H9 (cell line): ENCODE results near the gene MCHR2. TPM values are rescaled to one million over a fixed set of nuclear protein-coding genes. Genes with fewer than 3 reads are reported as not detected.

Experiments
- DNase-seq: peaks from one replicate; pipeline ENCODE4 v3.0.0-alpha.2; 2017
- H2AFZ ChIP-seq: one replicate; pipeline ENCODE4 v1.6.1; 2013; ENCODE audit warnings: mild to moderate bottlenecking, low read length, control low read depth, moderate library complexity
- H2AK5ac ChIP-seq: 2 replicates; pipeline ENCODE4 v1.6.1; 2013; ENCODE audit warnings: low read length, control low read depth, mixed read lengths; ENCODE audit not compliant: insufficient read length
- H2BK120ac ChIP-seq: one replicate; pipeline ENCODE4 v1.6.1; 2013; ENCODE audit warnings: low read depth, mild to moderate bottlenecking, low read length, control low read depth, inconsistent platforms; ENCODE audit not compliant: poor library complexity, severe bottlenecking
- H2BK12ac ChIP-seq: 2 replicates; pipeline ENCODE4 v1.6.1; 2013; ENCODE audit warnings: low read length, control low read depth, mixed read lengths, low read depth; ENCODE audit not compliant: insufficient read length
- H2BK15ac ChIP-seq: 2 replicates; pipeline ENCODE4 v1.6.1; 2013; ENCODE audit warnings: low read depth, low read length, control low read depth
- H2BK20ac ChIP-seq: one replicate; pipeline ENCODE4 v1.6.1; 2013; ENCODE audit warnings: low read depth, mild to moderate bottlenecking, low read length, control low read depth, inconsistent platforms; ENCODE audit not compliant: poor library complexity, severe bottlenecking
- H2BK5ac ChIP-seq: 2 replicates; pipeline ENCODE4 v1.6.1; 2013; ENCODE audit warnings: low read length, control low read depth, mixed read lengths; ENCODE audit not compliant: insufficient read length
- H3K14ac ChIP-seq: 2 replicates; pipeline ENCODE4 v1.6.1; 2013; ENCODE audit warnings: low read length, control low read depth; ENCODE audit not compliant: insufficient read depth
- H3K18ac ChIP-seq: 2 replicates; pipeline ENCODE4 v1.6.1; 2013; ENCODE audit warnings: low read depth, mild to moderate bottlenecking, mixed read lengths, low read length, control low read depth; ENCODE audit not compliant: insufficient read length
- H3K23ac ChIP-seq: 2 replicates; pipeline ENCODE4 v1.6.1; 2013; ENCODE audit warnings: low read length, control low read depth, mixed read lengths, low read depth; ENCODE audit not compliant: insufficient read length
- H3K23me2 ChIP-seq: 2 replicates; pipeline ENCODE4 v1.6.1; 2013; ENCODE audit warnings: low read depth, mild to moderate bottlenecking, mixed read lengths, low read length, control low read depth; ENCODE audit not compliant: insufficient read length, poor library complexity, severe bottlenecking
- H3K27ac ChIP-seq: 2 replicates; pipeline ENCODE4 v1.5.1; 2013; ENCODE audit warnings: low read length, control low read depth, mixed read lengths, low read depth; ENCODE audit not compliant: insufficient read length
- H3K27me3 ChIP-seq: 2 replicates; pipeline ENCODE4 v1.6.1; 2013; ENCODE audit warnings: low read length, control low read depth, inconsistent platforms; ENCODE audit not compliant: insufficient read depth
- H3K4ac ChIP-seq: 2 replicates; pipeline ENCODE4 v1.6.1; 2013; ENCODE audit warnings: low read depth, mild to moderate bottlenecking, control low read depth, inconsistent platforms, low read length, moderate library complexity
- H3K4me1 ChIP-seq: 2 replicates; pipeline ENCODE4 v1.6.1; 2013; ENCODE audit warnings: low read length, control low read depth, inconsistent platforms; ENCODE audit not compliant: insufficient read depth
- H3K4me2 ChIP-seq: 2 replicates; pipeline ENCODE4 v1.6.1; 2013; ENCODE audit warnings: low read length, control low read depth, mixed read lengths; ENCODE audit not compliant: insufficient read length, insufficient read depth
- H3K56ac ChIP-seq: 2 replicates; pipeline ENCODE4 v1.6.1; 2013; ENCODE audit warnings: low read depth, mild to moderate bottlenecking, mixed read lengths, low read length, control low read depth; ENCODE audit not compliant: insufficient read length
- H3K79me1 ChIP-seq: 2 replicates; pipeline ENCODE4 v1.6.1; 2013; ENCODE audit warnings: low read depth, mild to moderate bottlenecking, moderate library complexity, low read length, control low read depth, inconsistent platforms; ENCODE audit not compliant: insufficient read depth, poor library complexity, severe bottlenecking
- H3K79me2 ChIP-seq: 2 replicates; pipeline ENCODE4 v1.6.1; 2013; ENCODE audit warnings: low read length, control low read depth, inconsistent platforms; ENCODE audit not compliant: insufficient read depth
- H3K9ac ChIP-seq: 2 replicates; pipeline ENCODE4 v1.6.1; 2013; ENCODE audit warnings: low read length, control low read depth, mixed read lengths; ENCODE audit not compliant: insufficient read length; ENCODE audit errors: extremely low read depth
- H3K9me3 ChIP-seq: one replicate; pipeline ENCODE4 v1.6.1; 2013; ENCODE audit warnings: low read depth, low read length, inconsistent platforms; ENCODE audit not compliant: control insufficient read depth
- H3T11ph ChIP-seq: one replicate; pipeline ENCODE4 v1.6.1; 2013; ENCODE audit warnings: mild to moderate bottlenecking, low read length, control low read depth, inconsistent platforms
- H4K20me1 ChIP-seq: one replicate; pipeline ENCODE4 v1.6.1; 2013; ENCODE audit not compliant: control insufficient read depth, insufficient read length, insufficient read depth
- H4K5ac ChIP-seq: 2 replicates; pipeline ENCODE4 v1.6.1; 2013; ENCODE audit warnings: low read depth, mild to moderate bottlenecking, mixed read lengths, low read length, control low read depth; ENCODE audit not compliant: insufficient read length
- H4K8ac ChIP-seq: replicated peaks from 2 replicates; pipeline ENCODE4 v1.6.1; 2013; ENCODE audit warnings: low read length, control low read depth, mixed read lengths, low read depth; ENCODE audit not compliant: insufficient read length
- H4K91ac ChIP-seq: 2 replicates; pipeline ENCODE4 v1.6.1; 2013; ENCODE audit warnings: low read depth, mild to moderate bottlenecking, moderate library complexity, mixed read lengths, low read length, control low read depth; ENCODE audit not compliant: insufficient read length
- H3K27ac Mint-ChIP-seq, 3 experiments: 2 replicates in 2 of 3; 3 replicates in 1 of 3; pipeline ENCODE4 v1.8.0; 2020 to 2021; ENCODE audit warnings: mixed read lengths in 3 of 3, mild to moderate bottlenecking in 1 of 3, moderate library complexity in 1 of 3
- H3K27me3 Mint-ChIP-seq: 2 replicates; pipeline ENCODE4 v1.8.0; 2021; ENCODE audit warnings: low read depth, mild to moderate bottlenecking, moderate library complexity, mixed read lengths
- H3K36me3 Mint-ChIP-seq, 3 experiments: 2 replicates in 2 of 3; 3 replicates in 1 of 3; pipeline ENCODE4 v1.8.0; 2020 to 2021; ENCODE audit warnings: low read depth in 3 of 3, mixed read lengths in 3 of 3; ENCODE audit not compliant: insufficient read depth in 1 of 3
- H3K4me1 Mint-ChIP-seq, 2 experiments: 2 replicates each; pipeline ENCODE4 v1.8.0; 2020; ENCODE audit warnings: mixed read lengths in 2 of 2
- H3K4me3 Mint-ChIP-seq, 2 experiments: 2 replicates in 1 of 2; 3 replicates in 1 of 2; pipeline ENCODE4 v1.8.0; 2020 to 2021; ENCODE audit warnings: mild to moderate bottlenecking in 2 of 2, mixed read lengths in 2 of 2, moderate library complexity in 1 of 2
- H3K9me3 Mint-ChIP-seq, 2 experiments: 2 replicates in 1 of 2; 3 replicates in 1 of 2; pipeline ENCODE4 v1.8.0; 2020; ENCODE audit warnings: mild to moderate bottlenecking in 2 of 2, mixed read lengths in 2 of 2, moderate library complexity in 1 of 2
- total RNA-seq: library from RNA; stranded (reverse); gene quantifications from 2 replicates; pipeline ENCODE4 v1.2.1, GENCODE V29; 2021
- TF ChIP-seq, protein P1 (sequence below): fragments of 200-600 bp; sonication (generic); conservative IDR thresholded peaks from 3 replicates; pipeline ENCODE4 v1.8.0; 2021; ENCODE audit warnings: antibody characterized with exemption, mild to moderate bottlenecking

MCHR2 gene
- total RNA-seq, 1 experiment from 2014 or later: not detected

DNA sequence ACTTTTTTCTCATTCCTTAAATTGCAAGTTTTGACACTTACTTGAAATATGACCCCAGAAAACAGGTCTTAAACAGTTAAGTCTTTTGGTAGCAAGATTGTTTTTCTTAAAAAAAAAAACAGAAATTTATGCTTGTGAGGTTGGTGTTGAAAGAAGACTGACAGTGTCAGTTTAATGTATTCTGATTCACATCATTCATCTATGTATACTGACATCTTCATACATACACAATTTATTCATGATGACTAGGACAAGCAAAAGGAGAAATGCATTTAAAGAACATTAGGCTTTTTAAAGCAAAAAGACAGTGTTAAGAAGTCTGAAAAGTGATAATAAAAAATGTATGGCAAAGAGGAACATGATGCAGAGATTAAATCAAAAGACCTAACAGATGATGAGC, 27.0 kb downstream of the MCHR2 start:
- Histone ChIP-seq H3K9ac (no peak overlapping the region), H3K4me1 (no peaks in the 10 kb centered on the region), H4K8ac (no peak overlapping the region), H3K14ac (no peak overlapping the region), H2BK20ac (no peak overlapping the region), H4K5ac (no peak overlapping the region), H3K4ac (no peak overlapping the region), H3T11ph (no peak overlapping the region), H3K23ac (no peak overlapping the region), H3K27ac (no peak overlapping the region), H3K23me2 (no peaks in the 10 kb centered on the region), H3K27me3 (no peaks in the 10 kb centered on the region), H4K20me1 (no peaks in the 10 kb centered on the region), H3K9me3 (no peaks in the 10 kb centered on the region), H2BK120ac (no peak overlapping the region), H3K56ac (no peak overlapping the region), H3K79me2 (no peaks in the 10 kb centered on the region), H3K4me2 (no peak overlapping the region), H2BK15ac (no peak overlapping the region), H2AK5ac (no peak overlapping the region), H3K18ac (no peak overlapping the region), H2AFZ (no peak overlapping the region), H3K79me1 (no peaks in the 10 kb centered on the region), H2BK5ac (no peak overlapping the region), H4K91ac (no peak overlapping the region), H2BK12ac (no peak overlapping the region)
- Mint-ChIP-seq H3K36me3 (no peaks in the 10 kb centered on the region; a peak in 1 of 7 replicates), H3K4me3 (no peak overlapping the region), H3K9me3 (no peaks in the 10 kb centered on the region), H3K27ac (no peak overlapping the region), H3K4me1 (no peaks in the 10 kb centered on the region), H3K27me3 (no peaks in the 10 kb centered on the region; the same call in 1 of the 2 replicates)
- TF ChIP-seq, protein P1, sequence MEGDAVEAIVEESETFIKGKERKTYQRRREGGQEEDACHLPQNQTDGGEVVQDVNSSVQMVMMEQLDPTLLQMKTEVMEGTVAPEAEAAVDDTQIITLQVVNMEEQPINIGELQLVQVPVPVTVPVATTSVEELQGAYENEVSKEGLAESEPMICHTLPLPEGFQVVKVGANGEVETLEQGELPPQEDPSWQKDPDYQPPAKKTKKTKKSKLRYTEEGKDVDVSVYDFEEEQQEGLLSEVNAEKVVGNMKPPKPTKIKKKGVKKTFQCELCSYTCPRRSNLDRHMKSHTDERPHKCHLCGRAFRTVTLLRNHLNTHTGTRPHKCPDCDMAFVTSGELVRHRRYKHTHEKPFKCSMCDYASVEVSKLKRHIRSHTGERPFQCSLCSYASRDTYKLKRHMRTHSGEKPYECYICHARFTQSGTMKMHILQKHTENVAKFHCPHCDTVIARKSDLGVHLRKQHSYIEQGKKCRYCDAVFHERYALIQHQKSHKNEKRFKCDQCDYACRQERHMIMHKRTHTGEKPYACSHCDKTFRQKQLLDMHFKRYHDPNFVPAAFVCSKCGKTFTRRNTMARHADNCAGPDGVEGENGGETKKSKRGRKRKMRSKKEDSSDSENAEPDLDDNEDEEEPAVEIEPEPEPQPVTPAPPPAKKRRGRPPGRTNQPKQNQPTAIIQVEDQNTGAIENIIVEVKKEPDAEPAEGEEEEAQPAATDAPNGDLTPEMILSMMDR: no peak
- no peak for DNase-seq
